NOMO-1 (cell line): ENCODE measurements around the gene IQCH.

Experiments used
- DNase-seq, 2 experiments: peaks; one replicate each; lab custom pipeline; 2025; ENCODE audit not compliant: unreplicated experiment in 2 of 2; lab: John Stamatoyannopoulos, UW

The IQCH gene

GRCh38 chr15:67254238-67255175, at the start of gene IQCH, which contains the start of gene AAGAB:
TSS of gene IQCH (plus strand) at chr15:67254786. CDS start at chr15:67254897, 111 bp downstream.
TSS of gene AAGAB (minus strand) at chr15:67254661. CDS start at chr15:67254631, 30 bp downstream.
- DNase-seq, result peak; percentile 93 to 94

- no peak for DNase-seq
Measured at GRCh38 chr15:67207555-67208207, 46.9 kb upstream of the IQCH start.

GRCh38 chr15:67208396-67208795, 46.2 kb upstream of the IQCH start:
- no peak for DNase-seq

- DNase-seq, result no peak
Measured at GRCh38 chr15:67210555-67211168, 43.9 kb upstream of the IQCH start.

GRCh38 chr15:67212684-67213367, 41.8 kb upstream of the IQCH start:
- no peak for DNase-seq

GRCh38 chr15:67215102-67215501, 39.5 kb upstream of the IQCH start:
- no peak for DNase-seq

GRCh38 chr15:67216859-67217258, 37.7 kb upstream of the IQCH start:
- DNase-seq, result no peak

- no peak for DNase-seq
Measured at GRCh38 chr15:67218428-67218827, 36.2 kb upstream of the IQCH start.

GRCh38 chr15:67219288-67219687, 35.3 kb upstream of the IQCH start:
- no peak for DNase-seq

- no peak for DNase-seq
Measured at GRCh38 chr15:67224889-67225288, 29.7 kb upstream of the IQCH start.

GRCh38 chr15:67225336-67225735, 29.2 kb upstream of the IQCH start:
- DNase-seq, result no peak

GRCh38 chr15:67227431-67227830, 27.2 kb upstream of the IQCH start:
- DNase-seq, result no peak

GRCh38 chr15:67227846-67228245, 26.7 kb upstream of the IQCH start:
- DNase-seq, result no peak

GRCh38 chr15:67228286-67228685, 26.3 kb upstream of the IQCH start:
- peak in 1 of 2 experiments; percentile 16 for DNase-seq

- DNase-seq, result no peak
Measured at GRCh38 chr15:67230504-67230903, 24.1 kb upstream of the IQCH start.

GRCh38 chr15:67232591-67232990, 22.0 kb upstream of the IQCH start:
- no peak for DNase-seq

- no peak for DNase-seq
Measured at GRCh38 chr15:67240235-67241131, 14.1 kb upstream of the IQCH start.

- DNase-seq, result no peak
Measured at GRCh38 chr15:67241132-67241855, 13.3 kb upstream of the IQCH start.

GRCh38 chr15:67242708-67243111, 11.9 kb upstream of the IQCH start:
- peak; percentile 75 to 90 for DNase-seq
